HG03135 (cell line): ENCODE measurements around the gene ERBB3.
A peak's percentile ranks its signal among the peaks of the same experiment; 100 is the strongest.

ENCODE experiments used
- ATAC-seq: cut with Tn5 transposase; IDR thresholded peaks from one replicate; pipeline ENCODE4 v1.9.1; 2021; ENCODE audit warnings: mild to moderate bottlenecking, moderate library complexity; ENCODE audit not compliant: unreplicated experiment

ERBB3 gene

DNA sequence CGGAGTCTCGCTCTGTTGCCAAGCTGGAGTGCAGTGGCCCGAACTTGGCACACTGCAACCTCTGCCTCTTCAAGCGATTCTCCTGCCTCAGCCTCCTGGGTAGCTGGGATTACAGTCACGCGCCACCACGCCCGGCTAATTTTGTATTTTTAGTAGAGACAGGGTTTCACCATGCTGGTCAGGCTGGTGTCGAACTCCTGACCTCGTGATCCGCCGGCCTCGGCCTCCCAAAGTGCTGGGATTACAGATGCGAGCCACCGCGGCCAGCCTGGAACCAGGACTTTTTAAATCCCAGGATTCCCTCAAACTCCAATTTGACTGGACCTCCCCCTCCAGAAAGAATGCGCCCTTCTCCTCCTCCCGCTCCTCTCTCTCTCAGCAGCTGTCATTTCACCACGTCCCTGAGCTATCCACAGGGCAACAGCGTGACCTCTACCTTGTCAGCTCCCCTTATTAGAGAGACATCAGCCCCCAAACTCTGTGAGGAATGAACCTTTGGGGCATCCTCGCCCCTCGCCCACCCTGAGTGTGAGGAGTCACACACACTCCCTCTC is 50.1 kb downstream of the ERBB3 start:
- no peak for ATAC-seq

GRCh38 chr12:56130876-56131275 is 50.9 kb downstream of the ERBB3 start:
- ATAC-seq: no peak

DNA sequence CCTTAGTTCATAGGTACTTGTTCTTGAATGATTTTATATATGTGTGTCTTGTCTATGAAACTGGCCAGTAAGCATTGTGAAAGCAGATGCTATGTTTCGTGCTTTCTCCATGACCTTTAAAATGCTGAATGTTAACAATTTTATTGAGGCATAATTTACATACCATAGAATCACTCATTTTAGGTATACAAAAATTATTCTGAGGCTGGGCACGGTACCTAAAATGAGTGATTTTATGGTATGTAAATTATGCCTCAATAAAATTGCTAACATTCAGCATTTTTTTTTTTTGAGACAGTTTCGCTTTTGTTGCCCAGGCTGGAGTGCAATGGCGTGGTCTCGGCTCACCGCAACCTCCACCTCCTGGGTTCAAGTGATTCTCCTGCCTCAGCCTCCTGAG is 54.9 kb downstream of the ERBB3 start:
- ATAC-seq: no peak

GRCh38 chr12:56137853-56138571 is 58.0 kb downstream of the ERBB3 start:
- ATAC-seq: no peak

DNA sequence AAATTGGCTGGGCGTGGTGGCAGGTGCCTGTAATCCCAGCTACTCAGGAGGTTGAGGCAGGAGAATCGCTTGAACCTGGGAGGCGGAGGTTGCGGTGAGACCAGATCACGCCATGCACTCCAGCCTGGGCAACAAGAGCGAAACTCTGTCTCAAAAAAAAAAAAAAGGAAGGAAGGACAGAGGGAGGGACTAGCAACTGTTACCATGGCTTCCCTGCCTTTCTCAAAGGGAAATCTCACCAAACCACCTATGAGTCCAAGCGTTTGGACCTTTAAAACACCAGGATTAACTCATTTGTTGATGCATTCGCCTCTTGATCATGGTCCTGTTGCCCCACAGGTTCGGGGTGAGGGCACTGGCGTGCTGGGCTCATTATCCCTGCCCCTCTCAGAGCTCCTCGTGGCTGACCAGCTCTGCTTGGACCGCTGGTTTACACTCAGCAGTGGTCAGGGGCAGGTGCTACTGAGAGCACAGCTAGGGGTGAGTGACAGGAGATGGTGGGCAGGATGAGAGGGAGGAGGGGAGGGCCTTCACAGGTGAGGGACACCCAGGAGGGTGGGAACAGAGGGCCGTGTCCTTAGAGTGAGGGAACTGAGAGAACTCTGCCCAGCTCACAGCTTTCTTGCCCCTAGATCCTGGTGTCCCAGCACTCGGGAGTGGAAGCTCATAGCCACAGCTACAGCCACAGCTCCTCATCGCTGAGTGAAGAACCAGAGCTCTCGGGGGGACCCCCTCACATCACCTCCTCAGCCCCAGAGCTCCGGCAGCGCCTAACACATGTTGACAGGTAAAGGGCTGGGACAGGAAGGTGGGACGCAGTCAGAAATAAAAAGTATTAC is 62.2 kb downstream of the ERBB3 start:
- no peak for ATAC-seq

GRCh38 chr12:56143217-56143616 is 63.3 kb downstream of the ERBB3 start:
- no peak for ATAC-seq

DNA sequence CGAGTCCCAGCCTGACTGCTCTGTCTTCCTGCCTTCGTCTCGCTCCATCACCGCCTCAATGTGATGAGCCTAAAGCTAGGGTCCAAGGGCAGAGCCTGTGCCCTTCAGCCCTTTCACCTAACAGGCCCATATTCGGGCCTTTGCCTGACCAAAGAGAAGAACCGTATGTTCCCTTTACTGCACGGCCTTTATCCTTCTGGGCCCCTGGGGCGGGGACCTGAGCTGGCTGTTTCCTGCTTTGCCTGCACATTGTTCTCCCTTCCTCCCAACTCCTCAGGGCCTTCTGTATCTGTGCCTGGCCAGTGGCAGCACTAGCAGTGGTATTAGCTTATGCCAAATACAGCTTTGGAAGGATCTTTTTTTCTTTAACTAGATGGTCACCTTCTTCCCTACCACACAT is 63.9 kb downstream of the ERBB3 start:
- ATAC-seq: no peak

DNA sequence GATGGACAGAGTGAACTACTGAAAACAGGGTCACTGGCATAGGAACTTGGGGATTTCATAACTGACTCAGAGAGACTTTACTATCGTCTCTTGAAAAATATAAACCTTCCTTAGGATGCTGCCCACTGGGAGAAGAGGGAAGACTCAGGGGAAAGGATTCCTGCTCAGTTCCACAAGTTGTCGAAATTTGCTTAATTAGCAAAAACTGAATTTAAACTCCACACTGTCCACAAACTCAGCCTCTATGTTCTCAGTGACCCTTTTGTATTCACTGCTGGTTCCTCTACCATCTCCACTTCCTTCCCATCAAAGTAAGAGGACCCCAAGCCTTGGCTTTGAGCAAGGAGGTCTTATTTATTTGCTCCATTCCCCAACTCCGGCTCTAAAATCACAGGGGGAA is 65.3 kb downstream of the ERBB3 start:
- no peak for ATAC-seq

DNA sequence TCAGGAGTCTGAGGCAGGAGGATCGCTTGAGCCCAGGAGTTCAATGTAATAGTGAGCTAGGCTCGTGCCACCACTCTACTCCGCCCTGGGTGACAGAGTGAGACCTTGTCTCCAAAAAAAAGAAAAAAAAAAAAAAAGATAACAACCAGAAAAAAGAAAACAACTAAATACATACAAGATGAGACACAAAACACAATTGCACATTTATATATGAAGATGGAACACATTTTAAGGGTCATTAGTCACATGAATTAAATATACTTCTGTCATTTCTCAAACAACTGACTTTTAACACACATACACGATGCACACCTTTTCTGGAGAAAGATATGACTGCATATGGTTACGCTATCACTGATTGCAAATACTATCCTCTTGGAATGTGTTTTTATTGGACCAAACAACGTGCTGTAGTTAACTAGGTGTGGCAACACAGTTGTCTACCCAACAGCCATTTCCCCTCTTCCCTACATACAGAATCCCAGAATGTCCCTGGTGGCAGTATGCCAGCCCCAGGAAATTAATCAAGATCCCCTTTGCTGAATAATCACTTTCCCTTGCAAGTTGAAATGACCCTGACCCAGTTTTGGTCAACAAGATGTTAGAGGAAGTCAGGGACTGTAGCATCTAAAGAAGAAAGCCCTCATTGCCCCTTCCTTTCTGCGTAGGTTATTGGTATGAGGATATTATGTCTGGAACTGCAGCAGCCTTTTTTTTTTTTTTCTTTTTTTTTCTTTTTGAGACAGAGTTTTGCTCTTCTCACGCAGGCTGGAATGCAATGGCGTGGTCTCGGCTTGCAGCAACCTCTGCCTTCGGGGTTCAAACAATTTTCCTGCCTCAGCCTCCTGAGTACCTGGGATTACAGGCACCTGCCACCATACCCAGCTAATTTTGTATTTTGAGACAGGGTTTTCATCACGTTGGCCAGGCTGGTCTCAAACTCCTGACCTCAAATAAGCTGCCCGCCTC is 66.8 kb downstream of the ERBB3 start:
- no peak for ATAC-seq

- ATAC-seq: no peak
These were observed 70.6 kb downstream of the ERBB3 start for GRCh38 chr12:56150563-56150962.

GRCh38 chr12:56151672-56152131 is 71.7 kb downstream of the ERBB3 start:
- peak; percentile 44 for ATAC-seq

GRCh38 chr12:56152132-56152755 is 72.3 kb downstream of the ERBB3 start, which contains the start of gene MYL6B:
MYL6B (plus strand) TSS chr12:56152587; CDS start chr12:56153919, 1,332 bp downstream.
- peak; percentile 78 for ATAC-seq
